HG03565 (cell line): ENCODE data around the gene ZBTB20.
"Not testable (repeated sequence)": the region's sequence is repeated elsewhere in the genome, so short reads cannot be mapped to it uniquely, and the experiment has no call there.

Source experiments
- ATAC-seq: cut with Tn5 transposase; IDR thresholded peaks from one replicate; pipeline ENCODE4 v1.9.1; 2021; ENCODE audit warnings: mild to moderate bottlenecking, moderate library complexity; ENCODE audit not compliant: unreplicated experiment

ZBTB20 gene

DNA sequence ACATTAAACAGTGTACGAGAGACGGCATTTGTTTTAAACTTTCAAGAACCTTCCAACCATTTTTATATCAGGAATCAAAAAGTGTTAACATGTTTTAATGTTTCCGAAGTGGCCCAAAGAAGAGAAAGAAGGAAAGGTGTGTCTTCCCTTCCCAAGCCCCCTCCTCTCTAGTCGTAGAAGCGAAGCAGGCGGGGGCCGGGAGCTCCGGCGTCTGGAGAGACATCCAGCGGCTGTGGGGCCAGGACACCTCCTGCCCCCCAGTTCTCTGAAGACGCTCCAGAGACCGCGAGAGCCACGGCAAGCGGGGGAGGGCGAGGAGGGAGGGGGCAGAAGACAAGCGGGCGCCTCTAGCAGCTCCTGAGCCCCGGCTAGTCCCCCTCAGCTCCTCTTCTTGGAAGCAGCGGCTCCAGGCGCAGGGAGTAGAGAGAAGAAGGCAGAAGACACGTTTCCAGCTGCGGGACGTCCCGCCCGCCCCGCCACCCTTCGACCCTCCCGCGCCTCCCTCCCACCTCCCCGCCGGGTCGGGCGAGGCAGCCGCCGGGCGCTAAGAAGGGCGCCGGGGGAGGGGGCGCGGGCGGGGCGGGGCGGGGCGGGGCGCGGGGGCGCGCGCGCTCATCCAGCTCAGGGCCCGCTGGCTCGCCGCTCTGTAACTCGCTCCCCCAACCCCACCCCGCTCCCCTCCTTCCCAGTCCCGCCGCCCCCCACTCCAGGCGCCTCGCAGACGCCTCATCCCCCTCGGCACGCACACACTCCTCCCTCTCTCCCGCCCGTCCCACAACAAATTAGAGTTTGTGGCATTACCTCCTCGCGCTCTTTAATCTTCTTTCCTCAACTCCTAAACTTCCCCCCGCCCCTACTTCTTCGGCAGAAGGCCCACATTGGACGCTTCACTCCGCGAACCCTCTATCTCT lies at the start of gene ZBTB20:
Gene ZBTB20, minus strand, starts transcription at position 871 of the 911 bp plus-strand sequence.
- ATAC-seq = peak; percentile 8

GRCh38 chr3:115194476-115194875 lies 47.4 kb upstream of the ZBTB20 start:
- no peak for ATAC-seq

- no peak for ATAC-seq
These were observed 43.7 kb upstream of the ZBTB20 start for GRCh38 chr3:115190747-115191146.

DNA sequence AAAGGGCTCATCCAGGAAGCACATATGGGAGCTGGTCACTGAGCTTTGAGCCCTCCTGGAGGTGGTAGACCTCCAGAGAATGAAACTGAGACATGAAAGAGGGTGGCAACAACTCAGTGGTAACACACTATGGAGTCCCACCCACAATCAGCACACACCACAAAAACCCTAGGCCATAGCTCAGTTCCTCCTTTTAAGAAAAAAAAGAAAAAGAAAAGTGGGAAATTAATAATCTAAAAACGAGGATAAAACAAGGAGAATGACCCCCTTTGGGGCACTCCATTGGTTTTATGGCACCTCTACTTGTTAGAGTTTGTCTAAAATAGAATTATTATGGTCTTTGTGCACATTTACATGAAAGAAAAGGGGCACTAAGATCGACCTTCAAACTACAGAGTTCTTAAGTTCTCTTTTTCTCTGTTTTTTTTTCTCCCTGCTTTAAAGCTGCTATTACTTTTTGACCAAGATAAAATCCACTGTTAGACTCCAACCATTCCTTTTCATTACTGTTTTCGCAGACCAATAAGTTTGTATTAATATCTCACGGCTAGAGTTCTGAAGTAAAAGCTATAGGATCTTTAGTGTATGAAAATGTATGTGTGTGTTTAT lies 40.2 kb upstream of the ZBTB20 start:
- peak; percentile 100 for ATAC-seq

- ATAC-seq = no peak
These were observed 39.5 kb upstream of the ZBTB20 start for GRCh38 chr3:115186351-115187148.

- not testable (repeated sequence) for ATAC-seq
These were observed 37.9 kb upstream of the ZBTB20 start for GRCh38 chr3:115184859-115185572.

- not testable (repeated sequence) for ATAC-seq
These were observed 31.8 kb upstream of the ZBTB20 start for GRCh38 chr3:115178930-115179329.

- ATAC-seq = no peak
These were observed 22.7 kb upstream of the ZBTB20 start for GRCh38 chr3:115169808-115170207.

DNA sequence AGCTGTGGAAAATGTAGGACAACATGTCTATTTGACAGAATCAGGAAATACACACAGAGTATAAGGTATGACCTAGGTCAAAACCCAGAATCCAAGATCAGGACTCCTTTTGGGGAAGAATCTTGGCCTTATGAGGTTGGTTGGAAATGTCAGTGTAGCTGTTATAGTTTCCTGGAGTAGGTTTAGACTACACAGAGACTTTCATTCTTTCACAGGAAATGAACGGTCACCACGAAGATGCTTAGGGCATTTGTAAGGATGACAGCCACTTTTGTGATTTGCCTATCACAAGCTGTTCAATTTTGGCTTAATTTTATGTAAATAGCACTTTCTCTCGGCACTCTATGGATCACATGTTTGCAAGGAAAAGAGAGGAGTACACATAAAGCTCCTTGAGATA lies 18.6 kb upstream of the ZBTB20 start:
- no peak for ATAC-seq

- ATAC-seq = no peak
These were observed 18.2 kb upstream of the ZBTB20 start for GRCh38 chr3:115165266-115165665.

DNA sequence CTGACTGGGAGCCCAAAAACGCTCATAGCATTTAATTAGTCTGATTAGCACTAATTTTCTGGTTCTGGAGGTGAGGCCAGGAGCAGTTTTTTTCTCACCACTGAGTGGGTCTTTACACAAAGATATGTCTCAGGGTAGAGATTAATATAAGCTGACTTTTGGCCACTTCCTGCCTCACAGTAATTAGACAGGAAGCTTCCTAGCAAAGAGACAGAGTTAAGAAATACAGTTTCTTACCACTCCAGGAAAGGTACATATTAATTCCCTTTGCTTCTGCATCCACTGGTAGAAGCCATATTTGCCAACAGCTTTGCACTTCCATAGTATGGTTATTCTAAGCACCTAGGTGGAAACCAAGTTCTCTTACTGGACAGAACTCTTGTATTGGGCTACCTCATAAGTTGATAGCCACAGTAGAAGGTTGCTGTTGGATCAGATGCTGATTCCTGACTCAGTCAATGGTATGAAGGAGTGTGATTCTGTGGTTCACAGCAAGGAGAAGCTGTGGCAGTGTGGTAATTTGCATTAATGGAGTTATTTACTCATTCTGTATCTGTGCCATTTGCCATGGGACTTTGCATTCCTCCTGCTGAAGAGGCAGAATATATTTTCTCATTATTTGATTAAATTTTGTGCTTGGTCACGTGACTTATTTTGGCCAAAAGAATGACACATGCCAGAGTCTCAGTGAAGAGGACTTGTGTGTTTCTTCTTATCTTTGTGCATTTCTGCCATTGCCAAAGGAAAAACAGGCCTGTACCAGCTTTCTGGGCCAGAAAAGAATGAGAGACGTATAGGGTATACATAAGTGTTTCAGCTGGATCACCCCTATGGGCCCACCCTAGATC lies 17.5 kb upstream of the ZBTB20 start:
- no peak for ATAC-seq

GRCh38 chr3:115162759-115163158 lies 15.7 kb upstream of the ZBTB20 start:
- ATAC-seq = no peak

- ATAC-seq = no peak
These were observed 14.8 kb upstream of the ZBTB20 start for GRCh38 chr3:115161866-115162265.

DNA sequence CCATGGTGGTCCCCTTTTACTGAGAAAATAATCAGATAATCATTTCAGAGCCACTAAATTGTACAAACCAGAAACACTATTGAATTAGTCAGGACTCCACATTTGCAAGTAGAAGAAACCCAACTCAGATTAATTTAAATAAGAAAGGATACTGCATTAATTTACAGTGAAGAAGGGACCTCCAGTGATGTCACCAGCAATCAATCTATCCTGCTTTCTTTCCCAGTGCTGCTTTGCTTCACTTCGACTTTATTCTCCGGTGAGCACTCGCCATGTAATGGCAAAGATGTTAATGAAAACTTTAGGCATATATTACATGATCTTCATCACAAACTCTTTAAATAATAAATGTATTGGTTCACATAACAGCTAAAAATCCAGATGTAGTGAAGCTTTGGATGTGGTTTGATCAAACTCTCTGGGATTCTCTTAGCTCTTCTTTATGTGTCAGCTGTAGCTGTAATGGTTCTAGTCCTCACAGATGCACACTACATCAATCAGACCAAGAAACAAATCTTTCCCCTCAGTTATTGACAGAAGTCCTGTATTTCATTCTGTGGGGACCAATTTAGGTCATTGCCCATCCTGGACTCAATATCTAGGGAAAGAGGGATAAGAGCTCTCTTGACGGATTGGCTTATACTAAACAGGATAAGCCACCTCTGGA lies 14.2 kb upstream of the ZBTB20 start:
- no peak for ATAC-seq

DNA sequence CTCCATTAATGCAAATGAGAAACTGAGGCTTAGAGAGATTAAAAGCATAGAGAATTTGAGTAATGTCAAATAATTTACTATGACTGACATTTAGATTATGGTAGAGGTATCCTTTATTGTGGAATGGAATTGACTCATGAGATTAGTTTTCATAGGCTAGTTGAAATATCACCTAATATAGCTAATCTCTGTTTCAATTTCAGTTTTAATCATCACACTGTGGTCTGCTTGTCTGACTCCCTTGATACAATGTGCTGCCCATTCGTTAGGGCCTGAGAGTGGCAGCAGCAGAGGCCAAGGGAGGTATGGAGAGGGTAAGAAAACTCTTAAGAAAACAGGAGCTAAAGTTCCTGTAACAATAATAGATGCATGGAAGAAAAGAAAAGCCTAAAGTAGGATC lies 13.2 kb upstream of the ZBTB20 start:
- ATAC-seq = peak; percentile 100

DNA sequence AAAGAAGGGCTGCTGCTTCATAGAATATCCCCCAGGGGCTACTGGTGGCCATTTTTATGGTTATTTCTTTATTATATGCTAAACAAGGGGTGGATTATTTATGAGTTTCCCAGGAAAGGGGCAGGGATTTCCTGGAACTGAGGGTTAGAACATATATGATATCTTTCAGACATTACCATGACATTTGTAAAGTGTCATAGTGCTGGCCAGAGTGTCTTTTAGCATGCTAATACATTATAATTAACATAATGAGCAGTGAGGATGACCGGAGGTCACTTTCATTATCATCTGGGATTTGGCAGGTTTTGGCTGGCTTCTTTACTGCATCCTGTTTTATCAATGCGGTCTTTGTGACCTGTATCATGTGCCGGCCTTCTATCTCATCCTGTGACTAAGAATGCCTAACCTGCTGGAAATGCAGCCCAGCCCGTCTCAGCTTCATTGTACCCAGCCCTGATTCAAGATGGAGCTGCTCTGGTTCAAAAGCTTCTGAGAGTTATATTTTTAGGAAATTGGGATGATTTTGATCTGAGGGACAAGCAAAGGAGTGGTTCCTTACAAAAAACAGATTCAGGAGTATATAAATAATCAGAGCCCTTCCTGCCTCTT lies 9.1 kb upstream of the ZBTB20 start:
- no peak for ATAC-seq

DNA sequence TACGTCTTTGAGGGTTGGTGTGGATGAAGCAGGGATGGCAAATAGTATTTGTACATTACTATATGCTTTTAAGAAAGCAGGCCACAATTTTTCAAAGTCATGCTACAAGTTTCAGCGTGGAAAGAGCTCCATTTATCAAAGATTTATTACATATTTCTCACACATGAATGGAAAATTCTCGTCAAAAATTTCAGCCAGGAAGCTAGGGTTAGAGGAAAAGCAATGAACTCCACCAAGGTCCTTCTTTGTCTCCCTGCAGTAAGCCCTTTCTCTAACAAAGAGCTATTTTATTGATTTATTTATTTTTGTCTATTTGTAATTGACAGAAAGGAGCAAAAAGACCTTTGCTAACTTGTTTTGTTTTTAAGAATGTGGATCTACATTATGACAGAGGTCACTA lies 7.5 kb upstream of the ZBTB20 start:
- ATAC-seq = no peak

DNA sequence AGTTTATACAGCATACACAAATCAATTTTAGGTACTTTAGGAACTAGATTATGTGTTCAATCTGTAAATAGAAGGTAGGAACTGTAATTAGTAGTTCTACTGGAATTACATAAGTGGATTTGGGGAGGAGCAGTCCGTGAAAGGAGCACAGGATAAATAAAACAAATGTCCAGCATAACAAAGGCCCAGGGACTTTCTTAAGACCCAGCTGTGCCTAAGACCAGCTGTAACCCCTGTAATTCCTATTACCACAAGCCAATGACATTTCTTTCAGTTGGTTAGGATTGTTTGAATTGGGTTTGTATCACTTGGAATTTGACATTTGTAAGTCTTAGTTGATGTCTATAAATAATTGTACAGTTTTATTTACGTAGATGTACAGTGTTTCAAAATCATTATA lies 4.8 kb upstream of the ZBTB20 start:
- ATAC-seq = no peak
